A549 treated with dexamethasone at 1 μM for 4 hours (cell line): ENCODE measurements around the gene ZP1. TPM values are rescaled to one million over a fixed set of nuclear protein-coding genes. Genes with fewer than 3 reads are reported as not detected.

ENCODE experiments used
- total RNA-seq: library from RNA; stranded (reverse); fragments of 200-300 nt; extraction: Qiagen RNA extraction; gene quantifications from 5 replicates; pipeline ENCODE4 v1.2.3, GENCODE V29; 2022

Gene ZP1
- 0.15 to 0.28 TPM (median 0.21 TPM) in 4 of 5 replicates, not detected in the other for total RNA-seq

GRCh38 chr11:60866911-60867870, at the start of gene ZP1:
Gene ZP1, plus strand, starts transcription at chr11:60867542. Its CDS starts 20 bp downstream, at chr11:60867562.

DNA sequence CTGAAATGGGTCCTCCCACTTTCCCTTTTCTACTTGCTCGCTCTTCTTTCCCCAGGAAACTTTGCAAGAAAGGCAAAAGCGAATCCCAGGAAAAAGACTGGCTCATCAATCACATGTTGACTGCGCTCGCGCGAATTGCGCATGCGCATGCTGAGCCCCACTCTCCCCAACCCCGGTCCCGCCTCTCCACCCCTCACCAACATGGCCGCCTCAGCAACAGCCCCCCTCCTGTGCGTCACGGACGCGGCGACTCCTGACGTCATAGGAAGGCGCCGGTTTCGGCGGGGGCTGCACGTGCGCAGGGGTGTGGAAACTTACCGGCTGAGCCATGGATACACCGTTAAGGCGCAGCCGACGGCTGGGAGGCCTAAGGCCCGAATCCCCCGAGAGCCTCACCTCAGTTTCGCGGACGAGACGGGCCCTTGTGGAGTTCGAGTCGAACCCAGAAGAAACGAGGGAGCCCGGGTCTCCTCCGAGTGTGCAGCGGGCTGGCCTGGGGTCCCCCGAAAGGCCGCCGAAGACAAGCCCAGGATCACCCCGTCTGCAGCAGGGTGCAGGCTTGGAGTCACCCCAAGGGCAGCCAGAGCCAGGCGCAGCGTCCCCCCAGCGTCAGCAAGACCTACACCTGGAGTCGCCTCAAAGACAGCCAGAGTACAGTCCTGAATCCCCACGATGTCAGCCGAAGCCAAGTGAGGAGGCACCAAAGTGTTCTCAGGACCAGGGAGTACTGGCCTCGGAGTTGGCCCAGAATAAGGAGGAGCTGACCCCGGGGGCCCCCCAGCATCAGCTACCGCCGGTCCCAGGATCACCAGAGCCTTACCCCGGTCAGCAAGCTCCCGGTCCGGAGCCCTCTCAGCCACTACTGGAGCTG, 25.3 kb upstream of the ZP1 start, which contains the start of gene CCDC86:
TSS of gene CCDC86 (plus strand) at position 317 of the 871 bp plus-strand sequence. CDS start at position 329, 12 bp downstream.

DNA sequence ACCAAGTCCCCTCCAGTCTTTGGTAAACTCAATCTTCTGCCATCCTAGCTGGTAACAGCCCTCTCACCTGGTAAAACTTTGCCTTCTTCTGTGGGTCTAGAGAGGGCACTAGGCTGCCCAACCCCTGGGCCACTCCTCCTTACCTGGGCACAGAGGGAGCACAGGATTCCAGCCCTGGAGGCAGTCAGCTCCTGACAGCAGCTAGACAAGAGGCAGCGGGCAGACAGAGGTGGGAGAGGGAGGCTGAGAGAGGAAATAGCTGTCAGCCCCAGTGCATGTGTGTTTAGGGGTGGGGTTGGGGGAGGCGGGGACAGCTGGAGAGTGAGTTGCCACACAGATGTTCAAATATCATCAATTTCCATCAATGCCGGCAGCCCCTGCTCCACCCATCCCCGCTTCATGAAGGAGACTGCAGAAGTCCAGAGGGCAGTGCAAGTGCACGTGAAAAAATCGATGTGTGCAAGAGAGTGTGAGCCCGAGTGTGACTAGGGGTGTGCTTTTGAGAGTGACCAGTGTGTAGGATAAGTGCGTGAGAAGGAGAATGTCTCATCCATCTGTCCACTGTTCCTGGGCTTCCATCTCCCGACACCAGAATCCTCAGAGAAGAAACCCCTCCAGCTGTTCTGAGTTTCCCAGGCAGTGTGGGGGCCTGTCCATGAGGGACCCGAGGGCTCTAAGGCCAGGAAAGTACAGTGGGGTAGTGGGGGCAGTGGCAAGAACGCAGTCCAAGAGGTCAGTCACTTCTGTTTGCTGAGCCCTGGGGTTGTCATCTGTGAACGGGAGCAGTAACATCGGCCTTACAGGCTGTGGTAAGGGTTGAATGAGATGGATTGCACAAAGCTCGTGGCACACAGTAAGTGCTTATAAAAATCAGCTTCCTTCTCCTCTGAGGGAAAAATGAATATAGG, 11.4 kb upstream of the ZP1 start, which contains the start of gene PTGDR2:
TSS of gene PTGDR2 (minus strand) at position 225 of the 908 bp plus-strand sequence. CDS start 2,228 bp downstream, outside the sequence.

DNA sequence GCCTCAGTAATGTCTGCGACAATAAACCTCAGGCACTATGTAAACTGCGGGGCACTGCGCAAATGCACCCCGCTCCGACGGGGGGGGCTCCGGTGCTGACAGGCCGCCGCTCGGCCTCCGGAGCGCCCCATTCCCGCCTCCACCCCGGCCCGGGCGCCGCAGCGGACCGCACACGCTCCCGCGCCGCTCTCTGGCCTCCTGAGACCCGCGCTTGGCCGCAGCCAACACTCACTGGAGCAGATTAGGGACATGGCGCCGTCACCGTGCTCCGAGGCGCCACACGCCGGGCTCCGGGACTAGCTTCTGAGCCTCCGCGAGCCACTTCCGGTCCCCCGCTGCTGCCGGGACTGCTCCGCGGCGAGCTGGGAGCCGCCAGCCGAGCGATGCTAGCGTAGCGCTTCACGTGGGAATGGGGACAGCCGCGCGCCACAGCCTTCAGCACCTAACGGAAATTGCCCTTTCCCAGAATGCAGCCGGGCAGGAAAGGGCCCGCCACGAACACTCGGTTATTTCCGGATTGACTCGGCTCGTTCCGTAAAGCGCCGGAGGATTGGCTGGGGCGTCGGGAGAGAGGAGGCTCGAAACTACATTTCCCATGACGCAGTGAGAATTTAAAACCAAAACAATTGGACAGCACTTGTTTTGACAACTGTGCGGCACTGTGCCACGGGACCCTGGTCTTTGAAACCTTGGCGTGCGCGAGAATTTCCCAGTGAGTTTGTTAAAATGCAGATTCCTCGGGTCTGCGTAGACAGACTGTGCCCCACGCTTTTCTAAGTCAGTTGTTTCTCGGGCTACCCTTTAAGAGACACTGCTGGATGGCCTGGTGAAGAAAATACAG, 39.0 kb downstream of the ZP1 start, which contains the start of gene PRPF19:
TSS of gene PRPF19 (minus strand) at position 454 of the 841 bp plus-strand sequence. CDS start at position 251, 203 bp downstream.

GRCh38 chr11:60913793-60914632, 46.7 kb downstream of the ZP1 start, which contains the start of gene TMEM109:
Gene TMEM109, plus strand, starts transcription at chr11:60914158. Its CDS starts 5,536 bp downstream, at chr11:60919694.

DNA sequence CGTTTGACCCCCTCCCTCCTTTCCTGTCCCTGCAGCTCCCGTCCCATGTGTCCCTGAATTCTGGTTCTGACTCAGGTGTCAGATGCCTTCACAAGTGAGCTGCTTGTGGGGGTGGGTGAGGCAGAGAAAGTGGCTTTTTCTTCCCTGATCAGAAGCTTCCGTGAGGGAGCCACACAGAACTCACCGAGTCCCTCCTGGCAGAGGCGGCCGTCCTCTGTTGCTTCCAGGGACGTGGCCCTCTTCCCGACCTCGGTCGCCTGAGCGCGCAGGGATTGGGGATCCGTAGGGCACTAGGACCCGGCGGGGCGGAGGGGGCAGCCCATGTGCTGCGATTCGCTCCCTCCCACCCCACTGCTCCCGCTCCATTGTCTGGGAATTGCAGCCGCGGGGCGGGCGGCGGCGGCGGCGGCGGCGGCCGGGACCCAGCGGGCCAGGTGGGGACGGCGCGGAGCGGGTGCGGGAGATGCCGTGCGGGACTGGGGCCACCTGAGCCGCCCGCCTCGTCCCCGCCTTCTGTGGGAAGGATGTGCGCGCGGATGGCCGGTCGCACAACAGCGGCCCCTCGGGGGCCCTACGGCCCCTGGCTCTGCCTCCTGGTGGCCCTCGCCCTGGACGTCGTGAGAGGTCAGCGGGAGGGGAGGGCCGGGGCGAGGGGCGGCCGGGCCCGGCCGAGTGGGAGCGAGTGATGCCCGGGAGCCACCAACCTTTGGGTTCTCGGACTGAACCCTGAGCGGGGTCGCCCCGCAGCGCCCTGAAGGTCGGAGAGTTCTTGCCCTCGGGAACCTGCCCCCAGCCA, 57.0 kb downstream of the ZP1 start, which contains the start of gene TMEM132A:
TSS of gene TMEM132A (plus strand) at position 351 of the 796 bp plus-strand sequence. CDS start at position 525, 174 bp downstream.

Other genes with a start within 250 kb of the ZP1 start
- not detected in 5 replicates for gene MS4A8, start 167.9 kb upstream of the ZP1 start, total RNA-seq
- gene MS4A18, start 142.8 kb upstream of the ZP1 start, total RNA-seq: not detected in 5 replicates
- gene MS4A15, start 110.7 kb upstream of the ZP1 start, total RNA-seq: not detected in 5 replicates
- not detected in 5 replicates for gene MS4A10, start 82.2 kb upstream of the ZP1 start, total RNA-seq
- 86.1 to 112 TPM (median 103 TPM) in 5 replicates for gene CCDC86, start 25.4 kb upstream of the ZP1 start, total RNA-seq
- 0.05 to 0.14 TPM (median 0.10 TPM) in 5 replicates for gene PTGDR2, start 11.6 kb upstream of the ZP1 start, total RNA-seq
- gene PRPF19, start 39.0 kb downstream of the ZP1 start, total RNA-seq: 151 to 187 TPM (median 176 TPM) in 5 replicates
- gene TMEM109, start 46.6 kb downstream of the ZP1 start, total RNA-seq: 106 to 131 TPM (median 121 TPM) in 5 replicates
- 84.1 to 122 TPM (median 116 TPM) in 5 replicates for gene TMEM132A, start 56.9 kb downstream of the ZP1 start, total RNA-seq
- 0.09 TPM in 1 of 5 replicates, not detected in the others for gene SLC15A3, start 84.6 kb downstream of the ZP1 start, total RNA-seq
- gene CD6, start 104.1 kb downstream of the ZP1 start, total RNA-seq: 0.05 to 0.41 TPM (median 0.11 TPM) in 5 replicates
- gene CD5, start 234.9 kb downstream of the ZP1 start, total RNA-seq: not detected in 5 replicates